ENCODE results near the gene PRSS2.
"Not testable (repeated sequence)": the region's sequence is repeated elsewhere in the genome, so short reads cannot be mapped to it uniquely, and the experiment has no call there.

PRSS2 gene

DNA sequence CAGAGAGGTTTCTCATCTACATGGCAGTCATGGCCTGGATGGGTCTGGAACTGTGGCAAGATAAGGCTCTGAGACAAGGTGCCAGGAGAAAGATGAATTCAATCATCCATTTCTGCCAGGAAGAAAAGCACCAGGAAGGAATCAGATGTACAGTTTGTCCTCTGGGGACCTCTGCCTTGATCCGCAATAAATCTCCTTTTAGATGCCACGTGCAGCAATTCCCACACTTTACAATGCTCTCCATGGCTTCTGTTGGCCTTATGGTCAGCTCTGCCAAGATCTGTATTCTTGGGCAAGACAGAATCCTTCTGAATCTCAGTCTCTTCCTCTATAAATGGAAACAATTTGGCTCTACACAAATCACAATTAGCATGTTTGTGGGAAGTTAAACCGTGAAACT, 12.5 kb upstream of the PRSS2 start:
- DNase-seq (ENCODE audit: low read depth in 2 of 3, low spot score in 1 of 3): not testable (repeated sequence)

DNA sequence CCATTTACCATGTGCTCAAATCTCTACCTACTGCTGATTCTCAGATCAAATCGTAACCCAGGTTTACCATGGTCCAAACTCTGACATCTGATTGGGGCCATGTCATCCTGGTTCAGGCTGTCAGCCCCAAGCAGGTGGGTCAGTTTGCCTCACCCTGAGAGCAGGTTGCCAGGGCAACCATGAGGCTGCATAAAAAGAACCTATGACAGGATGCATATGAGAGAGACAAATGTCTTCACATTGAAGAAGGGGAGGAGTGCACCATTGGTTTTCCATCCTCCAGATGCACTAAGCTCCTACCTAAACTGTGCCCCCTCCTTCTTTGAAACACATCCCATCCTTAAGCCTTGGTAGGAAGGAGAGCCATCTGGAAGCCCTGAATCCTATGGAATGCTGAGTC, 11.3 kb upstream of the PRSS2 start:
- DNase-seq (ENCODE audit: low read depth in 2 of 3, low spot score in 1 of 3): no peak

DNA sequence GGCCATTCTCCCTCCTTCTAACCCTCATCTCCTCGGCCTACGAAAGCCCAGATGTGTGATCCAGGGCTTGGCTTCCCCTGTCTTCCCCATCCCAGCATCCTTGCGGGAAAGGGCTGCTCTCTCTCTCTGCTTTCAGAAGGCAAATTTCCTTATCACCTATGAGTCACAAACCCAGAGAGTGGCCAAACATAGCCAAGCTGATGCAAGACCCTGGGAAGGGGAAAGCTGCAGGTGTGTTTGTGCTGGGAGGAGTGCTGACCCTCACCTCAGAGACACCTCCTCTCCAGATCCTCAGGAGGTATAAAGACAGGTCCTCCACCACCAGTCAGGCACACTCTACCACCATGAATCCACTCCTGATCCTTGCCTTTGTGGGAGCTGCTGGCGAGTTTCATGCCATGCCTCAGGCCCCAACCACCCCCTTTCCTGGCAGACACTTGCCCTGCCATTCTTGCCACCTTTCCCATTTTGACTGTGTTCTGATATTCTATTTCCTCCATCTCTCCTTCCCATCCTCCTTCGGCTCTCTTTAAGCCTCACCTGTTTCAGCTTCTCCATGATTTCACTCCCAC, 10.6 kb upstream of the PRSS2 start:
- no peak for DNase-seq (ENCODE audit: low read depth in 2 of 3, low spot score in 1 of 3)

DNA sequence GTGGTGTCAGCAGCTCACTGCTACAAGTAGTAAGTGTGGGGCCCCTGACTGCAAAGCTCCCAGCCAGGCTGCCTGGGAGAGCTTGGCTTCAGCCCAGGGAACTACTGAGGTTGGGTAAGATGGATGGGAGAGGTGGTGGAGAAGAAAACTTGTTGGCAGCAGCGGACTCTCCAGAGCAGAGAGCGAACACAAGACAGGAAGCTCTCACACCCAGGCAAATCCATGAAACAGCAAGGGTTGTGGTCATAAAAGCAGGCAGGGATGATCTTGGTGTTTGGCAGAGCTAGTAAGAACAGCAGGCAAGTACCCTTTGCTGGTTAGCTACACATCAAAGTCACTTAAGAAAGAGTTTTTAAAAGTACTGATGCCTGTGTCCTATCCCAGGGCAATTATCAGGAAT, 9.2 kb upstream of the PRSS2 start:
- DNase-seq (ENCODE audit: low read depth in 2 of 3, low spot score in 1 of 3): not testable (repeated sequence)

DNA sequence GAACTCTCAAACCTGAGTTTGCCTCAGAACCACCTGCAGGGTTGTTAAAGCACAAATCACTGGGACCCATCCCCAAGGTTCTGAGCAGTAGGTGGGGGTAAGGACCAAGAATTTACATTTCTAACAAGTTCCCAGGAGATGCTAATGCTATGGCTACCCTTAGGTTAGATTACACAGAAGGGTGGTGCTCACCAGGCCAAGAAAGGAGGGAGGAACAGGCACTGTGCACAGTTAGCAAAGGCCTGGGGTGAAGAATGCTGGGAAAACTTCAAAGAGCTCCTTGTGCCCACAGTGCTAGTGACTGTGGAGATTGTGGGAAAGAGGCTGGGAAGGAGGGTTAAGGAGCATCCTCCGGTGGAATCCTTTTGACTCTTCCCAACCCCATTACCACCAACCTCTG, 8.7 kb upstream of the PRSS2 start:
- no peak for DNase-seq (ENCODE audit: low read depth in 2 of 3, low spot score in 1 of 3)

DNA sequence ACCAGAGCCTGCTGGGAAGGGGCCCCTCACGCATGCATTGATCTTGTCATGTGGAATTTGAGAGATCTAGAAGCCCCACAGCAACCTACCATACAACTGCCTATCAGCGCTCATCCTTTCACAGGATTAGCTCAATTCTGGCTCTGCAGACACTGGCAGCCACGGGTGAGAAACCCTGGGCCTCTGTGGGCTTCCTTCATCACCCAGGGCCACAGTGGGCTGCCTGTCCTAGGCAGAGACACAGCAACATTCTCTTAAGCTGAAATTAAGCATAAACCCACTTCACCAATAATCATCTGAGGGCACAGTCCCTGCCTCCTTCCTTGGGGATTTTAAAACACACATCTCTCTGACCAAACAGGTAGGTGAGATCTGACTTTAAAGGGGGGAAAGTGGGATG, 3.3 kb upstream of the PRSS2 start:
- DNase-seq (ENCODE audit: low read depth in 2 of 3, low spot score in 1 of 3): no peak

DNA sequence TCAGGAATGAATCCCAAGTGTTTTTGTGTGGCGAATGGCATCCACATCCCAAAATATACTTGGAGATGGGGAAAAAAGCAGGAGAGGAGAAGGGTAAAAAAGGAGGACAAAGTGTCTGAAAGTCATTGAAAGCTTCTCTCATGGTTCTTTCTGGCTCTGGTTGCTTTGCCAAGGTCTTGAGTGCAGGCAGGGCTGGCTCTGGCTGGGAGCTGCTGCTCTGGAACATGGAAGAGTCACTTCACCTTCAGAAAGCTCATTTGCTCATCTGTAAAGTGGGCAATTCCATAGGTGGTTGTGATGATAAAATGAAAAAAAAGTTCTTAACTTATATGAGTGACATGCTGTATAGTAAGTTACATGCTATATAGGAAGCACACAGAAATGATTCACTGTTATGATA, 2.9 kb upstream of the PRSS2 start:
- no peak for DNase-seq (ENCODE audit: low read depth in 2 of 3, low spot score in 1 of 3)

DNA sequence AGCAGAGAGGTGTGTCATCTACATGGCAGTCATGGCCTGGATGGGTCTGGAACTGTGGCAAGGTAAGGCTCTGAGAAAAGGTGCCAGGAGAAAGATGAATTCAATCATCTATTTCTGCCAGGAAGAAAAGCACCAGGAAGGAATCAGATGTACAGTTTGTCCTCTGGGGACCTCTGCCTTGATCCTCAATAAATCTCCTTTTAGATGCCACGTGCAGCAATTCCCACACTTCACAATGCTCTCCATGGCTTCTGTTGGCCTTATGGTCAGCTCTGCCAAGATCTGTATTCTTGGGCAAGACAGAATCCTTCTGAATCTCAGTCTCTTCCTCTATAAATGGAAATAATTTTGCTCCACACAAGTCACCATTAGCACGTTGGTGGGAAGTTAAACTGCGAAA, 1.9 kb upstream of the PRSS2 start:
- not testable (repeated sequence) for DNase-seq (ENCODE audit: low read depth in 2 of 3, low spot score in 1 of 3)

DNA sequence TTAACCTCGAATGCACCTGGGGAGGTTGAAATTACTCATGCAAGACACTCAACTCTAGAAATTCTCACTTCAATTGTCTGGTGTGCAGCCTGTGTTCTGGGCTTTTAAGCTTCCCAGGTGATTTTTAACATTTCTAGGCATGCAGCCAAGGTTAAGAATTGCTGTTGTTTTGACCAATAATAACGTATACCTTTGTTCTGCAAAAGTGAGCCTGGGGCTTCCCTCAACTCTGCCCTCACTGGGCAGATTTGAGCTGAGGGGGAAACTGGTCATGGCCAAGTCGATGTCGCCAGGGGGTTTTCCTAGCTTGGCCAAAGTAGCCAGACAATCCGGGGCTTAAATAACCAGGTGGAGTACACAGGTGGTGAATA, 568 bp downstream of the PRSS2 start:
- no peak for DNase-seq (ENCODE audit: low read depth in 2 of 3, low spot score in 1 of 3)

DNA sequence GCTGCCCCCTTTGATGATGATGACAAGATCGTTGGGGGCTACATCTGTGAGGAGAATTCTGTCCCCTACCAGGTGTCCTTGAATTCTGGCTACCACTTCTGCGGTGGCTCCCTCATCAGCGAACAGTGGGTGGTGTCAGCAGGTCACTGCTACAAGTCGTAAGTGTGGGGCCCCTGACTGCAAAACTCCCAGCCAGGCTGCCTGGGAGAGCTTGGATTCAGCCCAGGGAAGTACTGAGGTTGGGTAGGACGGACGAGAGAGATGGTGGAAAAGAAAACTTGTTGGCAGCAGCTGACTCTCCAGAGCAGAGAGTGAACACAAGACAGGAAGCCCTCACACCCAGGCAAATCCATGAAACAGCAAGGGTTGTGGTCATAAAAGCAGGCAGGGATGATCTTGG, 1.3 kb downstream of the PRSS2 start:
- no peak for DNase-seq (ENCODE audit: low read depth in 2 of 3, low spot score in 1 of 3)

DNA sequence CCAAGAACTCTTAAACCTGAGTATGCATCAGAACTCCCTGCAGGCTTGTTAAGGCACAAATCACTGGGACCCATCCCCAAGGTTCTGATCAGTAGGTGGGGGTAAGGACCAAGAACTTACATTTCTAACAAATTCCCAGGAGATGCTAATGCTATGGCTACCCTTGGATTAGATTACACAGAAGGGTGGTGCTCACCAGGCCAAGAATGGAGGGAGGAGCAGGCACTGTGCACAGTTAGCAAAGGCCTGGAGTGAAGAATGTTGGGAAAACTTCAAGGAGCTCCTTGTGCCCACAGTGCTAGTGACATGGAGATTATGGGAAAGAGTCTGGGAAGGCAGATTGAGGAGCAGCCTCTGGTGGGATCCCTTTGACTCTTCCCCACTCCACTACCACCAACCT, 1.9 kb downstream of the PRSS2 start:
- DNase-seq (ENCODE audit: low read depth in 2 of 3, low spot score in 1 of 3): no peak

DNA sequence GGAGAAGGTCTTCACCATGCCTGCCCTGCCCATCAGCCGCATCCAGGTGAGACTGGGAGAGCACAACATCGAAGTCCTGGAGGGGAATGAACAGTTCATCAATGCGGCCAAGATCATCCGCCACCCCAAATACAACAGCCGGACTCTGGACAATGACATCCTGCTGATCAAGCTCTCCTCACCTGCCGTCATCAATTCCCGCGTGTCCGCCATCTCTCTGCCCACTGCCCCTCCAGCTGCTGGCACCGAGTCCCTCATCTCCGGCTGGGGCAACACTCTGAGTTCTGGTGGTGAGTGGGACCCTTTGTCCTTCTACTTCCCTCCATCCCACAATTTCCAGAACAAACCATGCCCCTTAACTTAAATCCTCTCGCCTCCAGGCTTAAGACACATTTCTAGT, 2.5 kb downstream of the PRSS2 start:
- no peak for DNase-seq (ENCODE audit: low read depth in 2 of 3, low spot score in 1 of 3)

DNA sequence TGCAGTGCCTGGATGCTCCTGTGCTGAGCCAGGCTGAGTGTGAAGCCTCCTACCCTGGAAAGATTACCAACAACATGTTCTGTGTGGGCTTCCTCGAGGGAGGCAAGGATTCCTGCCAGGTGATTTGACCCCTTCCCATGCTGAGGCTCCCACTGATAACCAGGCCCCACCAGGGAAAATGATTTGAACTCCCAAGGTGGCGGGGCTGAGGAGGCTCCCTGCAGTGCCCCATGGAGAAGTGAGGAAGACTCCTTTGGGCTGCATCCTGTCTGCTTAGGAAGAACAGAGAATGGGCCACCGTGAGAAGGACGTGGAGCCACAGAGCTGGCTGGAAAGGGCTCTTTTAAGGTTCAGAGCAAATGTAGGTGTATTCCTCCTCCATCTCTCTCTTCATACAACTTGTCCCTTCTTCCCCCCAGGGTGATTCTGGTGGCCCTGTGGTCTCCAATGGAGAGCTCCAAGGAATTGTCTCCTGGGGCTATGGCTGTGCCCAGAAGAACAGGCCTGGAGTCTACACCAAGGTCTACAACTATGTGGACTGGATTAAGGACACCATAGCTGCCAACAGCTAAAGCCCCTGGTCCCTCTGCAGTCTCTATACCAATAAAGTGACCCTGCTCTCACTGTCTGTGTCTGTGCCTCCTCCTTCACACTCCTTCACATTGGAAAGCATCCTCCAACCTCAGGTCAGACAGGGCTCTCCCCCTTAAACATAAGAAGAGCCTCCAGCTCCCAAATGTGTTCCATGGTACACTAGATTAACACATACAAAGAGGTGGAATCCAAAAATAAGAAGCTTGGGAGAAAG, 3.4 kb downstream of the PRSS2 start:
- DNase-seq (ENCODE audit: low read depth in 2 of 3, low spot score in 1 of 3): no peak

DNA sequence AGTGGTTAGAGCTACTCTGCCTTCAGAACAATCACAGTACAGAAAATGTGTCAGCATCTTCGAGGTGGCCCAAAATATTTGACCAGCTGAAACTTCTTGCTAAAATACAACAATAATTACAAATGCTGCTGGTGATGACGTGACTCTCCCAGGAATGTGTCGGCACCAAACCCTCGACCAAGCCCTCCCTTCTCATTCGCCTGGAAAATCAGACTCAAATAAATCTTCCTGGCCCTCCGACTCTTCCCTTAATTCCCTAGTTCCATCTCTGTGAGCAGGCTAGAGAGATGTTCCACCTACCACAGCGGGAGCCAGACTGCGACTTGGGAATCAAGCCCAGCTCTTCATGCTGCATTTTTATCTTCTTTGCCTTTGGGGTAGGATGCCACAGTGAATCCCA, 4.1 kb downstream of the PRSS2 start:
- DNase-seq (ENCODE audit: low read depth in 2 of 3, low spot score in 1 of 3): no peak

DNA sequence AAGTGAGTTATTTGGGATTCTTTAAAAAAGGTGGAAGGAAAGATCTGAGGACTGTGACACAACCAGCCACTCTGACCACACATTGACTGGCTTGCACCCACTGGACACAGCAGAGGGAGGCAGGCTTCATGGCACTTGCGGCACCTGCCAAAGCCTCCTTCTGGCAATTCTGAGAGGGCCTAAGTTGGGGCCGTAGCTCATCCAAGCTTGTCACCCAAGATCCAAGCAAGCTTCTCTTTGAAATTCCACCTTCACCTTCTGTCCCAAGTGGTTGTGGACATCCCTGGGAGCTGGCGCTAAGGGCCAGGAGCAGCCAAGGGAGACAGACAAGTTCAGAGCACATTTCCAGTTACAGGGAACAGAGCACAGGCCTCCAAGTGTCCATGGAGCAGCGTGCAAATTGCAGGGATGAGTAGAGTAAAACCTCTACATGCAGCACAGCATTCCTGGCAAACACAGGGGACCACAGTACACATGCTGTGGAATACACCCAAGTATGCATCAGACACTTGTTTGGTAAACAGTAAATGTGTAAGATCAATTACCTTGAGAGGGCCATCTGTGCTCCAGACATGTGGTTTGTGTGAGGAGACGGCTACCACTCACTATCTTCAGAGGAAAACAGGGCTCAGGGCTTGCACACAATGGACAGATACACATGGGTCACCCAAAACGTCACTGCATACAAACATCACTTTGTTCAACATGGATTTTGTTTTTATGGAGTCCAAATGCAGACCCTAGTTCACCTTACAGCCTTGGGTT, 4.8 kb downstream of the PRSS2 start:
- DNase-seq (ENCODE audit: low read depth in 2 of 3, low spot score in 1 of 3): not testable (repeated sequence)

DNA sequence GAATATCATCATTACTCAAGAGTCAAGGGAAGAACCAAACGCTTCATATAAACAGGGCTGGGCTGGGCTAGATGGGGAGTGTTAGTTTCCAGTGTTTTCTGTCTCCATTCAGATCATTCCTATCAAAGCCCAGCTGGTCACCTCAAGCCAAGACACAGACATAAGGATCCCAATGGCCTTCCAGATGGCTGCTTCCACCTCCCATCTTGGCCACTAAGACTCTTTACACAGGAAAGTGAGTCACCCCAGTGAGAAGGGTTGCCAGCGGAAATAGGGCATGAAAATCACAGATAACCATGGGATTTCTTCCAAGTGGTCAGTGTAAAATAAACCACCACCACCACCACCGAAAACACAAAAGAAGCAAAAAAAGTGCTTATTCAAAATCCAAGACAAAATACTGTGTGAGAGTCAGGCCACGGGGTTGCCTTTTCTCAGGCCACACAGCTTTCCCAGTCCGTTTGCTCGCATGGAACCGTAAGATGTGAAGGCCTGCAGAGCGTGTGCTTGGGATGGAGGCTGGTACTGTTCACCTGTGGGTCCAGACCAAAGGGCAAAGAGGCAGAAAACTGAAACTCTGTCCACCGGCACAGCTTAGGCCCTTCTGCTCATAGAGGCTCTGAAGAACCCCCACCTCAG, 5.6 kb downstream of the PRSS2 start:
- DNase-seq (ENCODE audit: low read depth in 2 of 3, low spot score in 1 of 3): no peak

DNA sequence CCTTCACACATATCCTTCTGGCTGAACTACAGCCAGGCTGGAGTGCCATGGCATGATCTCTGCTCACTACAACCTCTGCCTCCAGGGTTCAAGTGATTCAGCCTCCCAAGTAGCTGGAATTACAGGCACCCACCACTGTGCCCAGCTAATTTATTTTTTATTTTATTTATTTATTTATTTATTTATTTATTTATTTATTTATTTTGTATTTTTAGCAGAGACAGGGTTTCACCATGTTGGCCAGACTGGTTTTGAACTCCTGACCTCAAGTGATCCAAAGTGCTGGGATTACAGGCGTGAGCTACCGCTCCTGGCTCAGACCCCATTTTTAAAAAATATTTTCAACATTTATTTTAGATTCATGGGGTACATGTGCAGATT, 6.1 kb downstream of the PRSS2 start:
- not testable (repeated sequence) for DNase-seq (ENCODE audit: low read depth in 2 of 3, low spot score in 1 of 3)

DNA sequence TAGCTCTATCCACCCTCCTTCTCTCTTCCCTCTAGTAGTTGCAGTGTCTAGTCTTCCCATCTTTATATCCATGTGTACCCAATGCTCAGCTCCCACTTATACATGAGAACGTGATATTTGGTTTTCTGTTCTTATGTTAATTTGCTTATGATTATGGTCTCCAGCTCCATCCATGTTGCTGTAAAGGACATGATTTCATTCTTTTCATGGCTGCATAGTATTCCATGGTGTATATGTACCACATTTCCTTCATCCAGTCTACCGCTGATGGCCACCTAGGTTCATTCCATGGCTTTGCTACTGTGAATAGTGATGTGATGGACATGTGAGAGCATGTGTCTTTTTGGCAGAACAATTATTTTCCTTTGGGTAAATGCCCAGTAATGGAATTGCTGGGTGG, 6.5 kb downstream of the PRSS2 start:
- DNase-seq (ENCODE audit: low read depth in 2 of 3, low spot score in 1 of 3): no peak

DNA sequence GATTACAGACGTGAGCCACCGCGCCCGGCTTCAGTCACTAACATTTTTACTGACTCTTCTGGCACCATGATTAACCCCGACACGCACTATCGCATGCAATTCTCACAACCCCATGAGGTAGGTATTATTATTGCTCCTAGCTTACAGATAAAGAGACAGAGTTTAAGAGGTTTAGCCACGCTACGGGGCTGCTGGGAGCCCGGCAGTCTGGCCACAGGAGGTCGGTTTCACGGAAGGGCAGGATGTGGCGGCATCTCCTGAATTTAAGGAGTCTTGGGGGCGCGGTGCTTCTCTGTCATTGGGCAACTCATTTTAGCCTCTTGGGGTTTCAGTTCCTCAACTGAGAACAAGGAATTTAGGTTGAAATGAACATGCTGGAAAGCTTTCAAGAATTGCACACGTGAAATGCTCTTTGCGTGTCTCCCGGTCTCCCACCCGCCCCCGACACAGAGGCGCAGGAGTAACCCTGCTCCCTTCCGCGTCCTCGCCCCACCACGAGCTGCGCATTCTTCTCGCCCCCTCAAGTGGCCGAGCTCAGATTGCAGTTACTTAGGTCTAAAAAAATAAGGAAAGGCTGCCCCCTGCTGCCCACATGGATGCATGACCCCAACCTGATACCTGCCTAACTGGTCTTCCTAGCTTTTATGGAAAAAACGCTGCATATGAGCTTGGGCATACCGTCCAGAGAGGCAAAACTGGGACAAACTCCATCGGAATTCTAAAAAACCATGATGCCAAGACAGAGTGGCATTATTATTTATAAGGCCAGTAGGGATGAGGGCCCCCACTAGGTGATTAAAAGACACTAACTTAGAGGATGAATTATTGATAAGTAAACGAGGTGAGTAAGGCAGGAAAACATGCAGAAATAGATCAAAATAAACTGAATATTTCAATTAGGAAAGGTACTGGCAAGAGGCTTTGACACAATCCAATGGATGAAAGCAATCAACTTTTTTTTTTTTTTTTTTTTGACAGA, 12.4 kb downstream of the PRSS2 start:
- peak in 1 of 3 donors; percentile 65 for DNase-seq (ENCODE audit: low read depth in 2 of 3, low spot score in 1 of 3)

DNA sequence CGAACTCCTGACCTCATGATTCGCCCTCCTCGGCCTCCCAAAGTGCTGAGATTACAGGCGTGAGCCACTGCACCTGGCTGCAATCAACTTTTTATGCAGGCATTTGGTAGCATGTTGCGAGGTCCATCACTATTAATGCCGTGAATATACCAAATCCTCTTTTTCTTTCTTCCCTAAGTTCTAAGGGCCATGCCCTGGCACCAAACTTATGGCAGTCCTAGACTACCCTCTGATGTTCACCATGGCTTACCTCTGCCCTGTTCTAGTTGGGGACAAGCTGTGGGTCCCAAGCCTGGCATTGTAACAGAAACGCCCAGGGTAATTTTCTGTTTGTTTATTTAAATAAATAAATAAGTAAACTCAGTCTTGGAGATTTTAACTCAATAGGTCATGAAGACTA, 13.3 kb downstream of the PRSS2 start:
- no peak for DNase-seq (ENCODE audit: low read depth in 2 of 3, low spot score in 1 of 3)

DNA sequence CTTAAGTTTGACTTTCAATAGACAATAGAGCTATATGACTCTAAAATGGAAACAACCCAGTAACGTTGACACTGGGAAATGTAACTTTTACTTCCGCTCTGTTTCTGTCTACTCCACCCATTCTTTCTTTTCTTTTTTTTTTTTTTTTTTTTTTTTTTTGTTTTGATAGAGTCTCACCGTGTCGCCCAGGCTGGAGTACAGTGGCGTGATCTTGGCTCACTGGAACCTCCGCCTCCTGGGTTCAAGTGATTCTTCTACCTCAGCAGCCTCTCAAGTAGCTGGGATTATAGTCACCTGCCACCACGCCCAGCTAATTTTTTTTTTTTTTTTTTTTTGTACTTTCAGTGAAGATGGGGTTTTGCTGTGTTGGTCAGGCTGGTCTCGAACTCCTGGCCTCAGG, 13.9 kb downstream of the PRSS2 start:
- DNase-seq (ENCODE audit: low read depth in 2 of 3, low spot score in 1 of 3): no peak

Measured in stimulated activated CD4-positive, alpha-beta T cell treated with anti-CD3 and anti-CD28 coated beads, Interleukin-12 subunit alpha, Interleukin-12 subunit beta, amount 100 ng/mL, for 48 hours (primary cell).